IPS-18a (cell line): Measurements from ENCODE around the gene NRP2.

ENCODE experiments used
- H3K27ac ChIP-seq: one replicate; pipeline ENCODE4 v1.5.1; 2013; ENCODE audit warnings: low read length
- H3K27me3 ChIP-seq: one replicate; pipeline ENCODE4 v1.6.1; 2013; ENCODE audit warnings: mild to moderate bottlenecking, low read length; ENCODE audit not compliant: control insufficient read depth, insufficient read depth
- H3K36me3 ChIP-seq: one replicate; pipeline ENCODE4 v1.6.1; 2013; ENCODE audit warnings: low read depth, low read length; ENCODE audit not compliant: control insufficient read depth
- H3K4me1 ChIP-seq: one replicate; pipeline ENCODE4 v1.6.1; 2013; ENCODE audit warnings: low read depth, low read length; ENCODE audit not compliant: control insufficient read depth
- H3K4me3 ChIP-seq: one replicate; pipeline ENCODE4 v1.5.1; 2013; ENCODE audit warnings: low read length
- H3K9ac ChIP-seq: one replicate; pipeline ENCODE4 v1.6.1; 2013; ENCODE audit warnings: mild to moderate bottlenecking, low read length, moderate library complexity
- H3K9me3 ChIP-seq: one replicate; pipeline ENCODE4 v1.6.1; 2013; ENCODE audit warnings: low read depth, low read length; ENCODE audit not compliant: control insufficient read depth

The NRP2 gene

GRCh38 chr2:205775097-205775877 lies 93.0 kb downstream of the NRP2 start:
- no peaks in the 10 kb centered on the region for H3K27me3 ChIP-seq

GRCh38 chr2:205776139-205776538 lies 93.8 kb downstream of the NRP2 start:
- no peaks in the 10 kb centered on the region for H3K36me3 ChIP-seq
- no peaks in the 10 kb centered on the region for H3K27me3 ChIP-seq
- H3K27ac ChIP-seq, result no peak overlapping the region
- no peaks in the 10 kb centered on the region for H3K4me1 ChIP-seq
- H3K9me3 ChIP-seq, result no peaks in the 10 kb centered on the region
- no peak overlapping the region for H3K4me3 ChIP-seq
- no peak overlapping the region for H3K9ac ChIP-seq

More at GRCh38 chr2:205775097-205775877, 93.0 kb downstream of the NRP2 start:
- no peaks in the 10 kb centered on the region for H3K4me1 ChIP-seq
- no peak overlapping the region for H3K9ac ChIP-seq
- H3K4me3 ChIP-seq, result no peak overlapping the region
- H3K36me3 ChIP-seq, result no peaks in the 10 kb centered on the region
- no peak overlapping the region for H3K27ac ChIP-seq
- no peaks in the 10 kb centered on the region for H3K9me3 ChIP-seq

- H3K9ac ChIP-seq, result no peak overlapping the region
- no peaks in the 10 kb centered on the region for H3K27me3 ChIP-seq
- H3K9me3 ChIP-seq, result no peaks in the 10 kb centered on the region
- H3K4me3 ChIP-seq, result no peak overlapping the region
- H3K36me3 ChIP-seq, result no peaks in the 10 kb centered on the region
- H3K27ac ChIP-seq, result no peak overlapping the region
- H3K4me1 ChIP-seq, result no peaks in the 10 kb centered on the region
Measured at GRCh38 chr2:205776720-205777119, 94.4 kb downstream of the NRP2 start.

GRCh38 chr2:205778356-205778755 lies 96.1 kb downstream of the NRP2 start:
- no peak overlapping the region for H3K4me3 ChIP-seq
- H3K27ac ChIP-seq, result no peak overlapping the region
- no peaks in the 10 kb centered on the region for H3K36me3 ChIP-seq
- no peak overlapping the region for H3K9ac ChIP-seq
- no peaks in the 10 kb centered on the region for H3K27me3 ChIP-seq
- H3K9me3 ChIP-seq, result no peaks in the 10 kb centered on the region
- no peaks in the 10 kb centered on the region for H3K4me1 ChIP-seq

- Histone ChIP-seq H3K4me3 (no peak overlapping the region), H3K4me1 (no peaks in the 10 kb centered on the region), H3K27ac (no peak overlapping the region), H3K36me3 (no peaks in the 10 kb centered on the region), H3K27me3 (no peaks in the 10 kb centered on the region), H3K9ac (no peak overlapping the region), H3K9me3 (no peaks in the 10 kb centered on the region)
Measured at GRCh38 chr2:205780645-205781044, 98.3 kb downstream of the NRP2 start.

- no peaks in the 10 kb centered on the region for H3K27me3 ChIP-seq
- no peak overlapping the region for H3K27ac ChIP-seq
- H3K9ac ChIP-seq, result no peak overlapping the region
- H3K4me1 ChIP-seq, result no peaks in the 10 kb centered on the region
- H3K9me3 ChIP-seq, result no peaks in the 10 kb centered on the region
- no peak overlapping the region for H3K4me3 ChIP-seq
- H3K36me3 ChIP-seq, result no peaks in the 10 kb centered on the region
Measured at GRCh38 chr2:205781244-205781931, 99.1 kb downstream of the NRP2 start.

GRCh38 chr2:205782941-205783340 lies 100.6 kb downstream of the NRP2 start:
- no peak overlapping the region for H3K4me3 ChIP-seq
- H3K9ac ChIP-seq, result no peak overlapping the region
- H3K4me1 ChIP-seq, result no peaks in the 10 kb centered on the region
- no peak overlapping the region for H3K27ac ChIP-seq
- H3K9me3 ChIP-seq, result no peaks in the 10 kb centered on the region
- H3K27me3 ChIP-seq, result no peaks in the 10 kb centered on the region
- no peaks in the 10 kb centered on the region for H3K36me3 ChIP-seq

GRCh38 chr2:205783872-205784499 lies 101.7 kb downstream of the NRP2 start:
- Histone ChIP-seq H3K9ac (no peak overlapping the region), H3K27me3 (no peaks in the 10 kb centered on the region), H3K9me3 (no peaks in the 10 kb centered on the region), H3K4me3 (no peak overlapping the region), H3K4me1 (no peaks in the 10 kb centered on the region), H3K36me3 (no peaks in the 10 kb centered on the region), H3K27ac (no peak overlapping the region)

GRCh38 chr2:205785507-205786260 lies 103.4 kb downstream of the NRP2 start:
- no peaks in the 10 kb centered on the region for H3K27me3 ChIP-seq
- H3K4me3 ChIP-seq, result no peak overlapping the region
- no peak overlapping the region for H3K27ac ChIP-seq
- no peaks in the 10 kb centered on the region for H3K9me3 ChIP-seq
- H3K36me3 ChIP-seq, result no peaks in the 10 kb centered on the region
- H3K4me1 ChIP-seq, result no peaks in the 10 kb centered on the region
- no peak overlapping the region for H3K9ac ChIP-seq

- H3K27ac ChIP-seq, result no peak overlapping the region
- no peaks in the 10 kb centered on the region for H3K36me3 ChIP-seq
- no peaks in the 10 kb centered on the region for H3K27me3 ChIP-seq
- H3K9ac ChIP-seq, result no peak overlapping the region
- H3K9me3 ChIP-seq, result no peaks in the 10 kb centered on the region
- H3K4me3 ChIP-seq, result no peak overlapping the region
- H3K4me1 ChIP-seq, result no peaks in the 10 kb centered on the region
Measured at GRCh38 chr2:205786976-205787375, 104.7 kb downstream of the NRP2 start.

GRCh38 chr2:205787761-205788160 lies 105.5 kb downstream of the NRP2 start:
- H3K9ac ChIP-seq, result no peak overlapping the region
- no peaks in the 10 kb centered on the region for H3K27me3 ChIP-seq
- H3K4me3 ChIP-seq, result no peak overlapping the region
- H3K27ac ChIP-seq, result no peak overlapping the region
- H3K9me3 ChIP-seq, result no peaks in the 10 kb centered on the region
- peaks cover 4% of the 10 kb centered on the region for H3K36me3 ChIP-seq
- no peaks in the 10 kb centered on the region for H3K4me1 ChIP-seq
